Activated CD4-positive, alpha-beta memory T cell treated with anti-CD3 and anti-CD28 coated beads for 36 hours (primary cell): ENCODE results near the gene FOXF1. TPM values are rescaled to one million over a fixed set of nuclear protein-coding genes. Genes with fewer than 3 reads are reported as not detected.

Source experiments
- CTCF ChIA-PET: fragments of 350-600 bp; sonication (Branson Sonifier 250); formaldehyde crosslinking; loops from one replicate; lab custom pipeline; 2021; ENCODE audit warnings: antibody characterized with exemption, inconsistent platforms; lab: Charles Lee
- POLR2A ChIA-PET: fragments of 350-600 bp; sonication (Branson Sonifier 250); formaldehyde crosslinking; loops from one replicate; lab custom pipeline; 2021; ENCODE audit warnings: antibody characterized with exemption; lab: Charles Lee
- DNase-seq: peaks from one replicate; pipeline ENCODE4 v3.0.0-alpha.2; 2020
- H3K27ac Mint-ChIP-seq: one replicate; pipeline ENCODE4 v1.8.0; 2021; ENCODE audit warnings: mixed read lengths
- H3K27me3 Mint-ChIP-seq: one replicate; pipeline ENCODE4 v1.8.0; 2021; ENCODE audit warnings: mixed read lengths
- H3K36me3 Mint-ChIP-seq: one replicate; pipeline ENCODE4 v1.8.0; 2021; ENCODE audit warnings: mixed read lengths
- H3K4me1 Mint-ChIP-seq: one replicate; pipeline ENCODE4 v1.8.0; 2021; ENCODE audit warnings: low read depth, mixed read lengths
- H3K4me3 Mint-ChIP-seq: one replicate; pipeline ENCODE4 v1.8.0; 2021; ENCODE audit warnings: mild to moderate bottlenecking, mixed read lengths
- H3K9me3 Mint-ChIP-seq: one replicate; pipeline ENCODE4 v1.8.0; 2021; ENCODE audit warnings: mixed read lengths
- intact Hi-C: fragments of 100-400 bp; cut with micrococcal nuclease; formaldehyde crosslinking; loops from one replicate; pipeline ENCODE4 v1.15.1; 2023
- total RNA-seq, 2 experiments: library from RNA; stranded (reverse); gene quantifications; one replicate each; pipeline ENCODE4 v1.2.3, GENCODE V29; 2021

Gene FOXF1
- total RNA-seq, 2 experiments from 2014 or later = not detected

DNA sequence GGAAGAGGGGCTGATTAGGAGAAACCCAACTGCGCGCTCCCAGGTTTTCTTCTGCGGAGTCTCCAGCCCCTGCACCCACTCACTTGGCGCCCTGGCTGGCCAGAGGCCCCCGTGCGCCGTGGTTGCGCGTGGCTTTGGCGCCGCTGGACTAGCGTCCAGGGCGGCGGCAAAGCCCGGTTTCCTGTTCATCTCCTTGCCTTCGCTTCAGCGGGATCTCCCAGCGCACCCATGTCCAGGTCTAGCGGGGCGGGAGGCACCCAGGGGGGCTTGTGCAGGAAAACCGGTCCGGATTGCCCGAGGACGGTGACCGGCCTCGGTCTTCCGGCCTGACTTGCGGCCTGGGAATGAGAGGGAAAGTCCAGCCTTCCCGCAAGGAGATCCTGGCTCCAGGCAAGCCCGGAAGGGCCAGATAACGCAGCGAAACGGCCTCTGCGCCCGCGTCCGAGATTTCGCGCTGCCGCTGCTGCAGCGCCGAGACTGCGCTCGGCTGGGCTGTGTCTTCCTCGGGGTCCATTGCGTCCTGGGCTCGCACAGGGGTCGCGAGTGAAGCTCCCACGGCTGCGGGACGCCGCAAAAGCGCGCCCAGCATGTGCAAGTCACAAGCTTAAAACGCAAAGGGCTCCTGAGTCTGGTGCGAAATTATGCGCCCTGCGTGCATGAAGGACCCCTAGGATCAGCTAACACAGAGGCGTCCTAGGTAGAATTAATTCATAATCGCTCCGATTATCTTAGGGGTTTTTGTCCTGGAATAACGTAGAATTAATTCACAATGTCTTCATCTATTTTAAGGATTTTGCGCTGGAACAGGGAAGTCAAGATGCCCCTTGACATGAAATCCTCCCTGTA is 5.7 kb downstream of the FOXF1 start:
- Mint-ChIP-seq H3K27me3 (peaks cover 65% of the 10 kb centered on the region), H3K4me1 (peaks cover 5% of the 10 kb centered on the region), H3K9me3 (no peaks in the 10 kb centered on the region), H3K27ac (no peak overlapping the region), H3K36me3 (peaks cover 1% of the 10 kb centered on the region), H3K4me3 (no peak overlapping the region)
- POLR2A ChIA-PET = no interaction called here
- intact Hi-C loops = loop anchor here (10.0 kb wide), 1 partner anchor 471 kb away; no protein-coding TSS in a partner anchor
- no peak for DNase-seq
- CTCF ChIA-PET = interaction anchor here (0.6 to 2.8 kb wide), 5 partner anchors 10 to 696 kb away, joined by 3 to 12 read pairs (median 3); no protein-coding TSS in a partner anchor

DNA sequence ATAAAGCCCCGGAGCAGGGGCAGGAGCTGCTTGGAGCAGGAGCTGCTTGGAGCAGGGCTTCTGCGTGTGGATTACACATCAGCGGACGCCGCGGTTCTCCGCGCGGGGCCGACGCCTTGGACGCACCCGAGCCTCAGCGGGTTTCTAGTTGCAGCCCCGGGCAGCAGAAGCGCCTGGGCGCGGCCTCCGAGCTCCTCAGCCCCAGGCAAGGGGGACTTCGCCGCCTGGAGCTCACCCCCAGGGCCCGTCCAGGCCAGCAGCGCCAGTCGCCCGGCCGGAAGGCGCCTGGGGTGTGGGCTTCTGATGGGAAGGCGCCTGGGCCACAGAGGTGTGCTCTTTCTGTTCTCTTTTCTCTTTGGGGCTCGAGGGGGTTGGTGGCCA is 6.3 kb downstream of the FOXF1 start:
- CTCF ChIA-PET = interaction anchor here (0.6 to 2.8 kb wide), 7 partner anchors 11 to 697 kb away, joined by 3 to 12 read pairs (median 4); no protein-coding TSS in a partner anchor
- Mint-ChIP-seq H3K4me1 (peaks cover 4% of the 10 kb centered on the region), H3K4me3 (no peak overlapping the region), H3K27ac (no peak overlapping the region), H3K27me3 (peaks cover 61% of the 10 kb centered on the region), H3K36me3 (peaks cover under 1% of the 10 kb centered on the region), H3K9me3 (no peaks in the 10 kb centered on the region)
- intact Hi-C loops = loop anchor here (1.0 to 10.0 kb wide), 2 partner anchors 176 to 472 kb away; no protein-coding TSS in a partner anchor
- no peak for DNase-seq
- POLR2A ChIA-PET = no interaction called here

- no peak for DNase-seq
- Mint-ChIP-seq H3K27me3 (peaks cover 61% of the 10 kb centered on the region), H3K36me3 (no peaks in the 10 kb centered on the region), H3K4me1 (peaks cover 3% of the 10 kb centered on the region), H3K9me3 (no peaks in the 10 kb centered on the region), H3K4me3 (no peak overlapping the region), H3K27ac (no peak overlapping the region)
- intact Hi-C loops = loop anchor here (1.0 to 10.0 kb wide), 2 partner anchors 177 to 472 kb away; no protein-coding TSS in a partner anchor
- CTCF ChIA-PET = interaction anchor here (0.6 to 2.8 kb wide), 13 partner anchors 11 to 696 kb away, joined by 3 to 12 read pairs (median 4); no protein-coding TSS in a partner anchor
- POLR2A ChIA-PET = no interaction called here
Measured at GRCh38 chr16:86517033-86517432, 6.7 kb downstream of the FOXF1 start.

- Mint-ChIP-seq H3K4me1 (peaks cover 3% of the 10 kb centered on the region), H3K4me3 (no peak overlapping the region), H3K27me3 (peaks cover 59% of the 10 kb centered on the region), H3K36me3 (no peaks in the 10 kb centered on the region), H3K9me3 (no peaks in the 10 kb centered on the region), H3K27ac (no peak overlapping the region)
- CTCF ChIA-PET = interaction anchor here (0.8 to 2.8 kb wide), 15 partner anchors 10 to 697 kb away, joined by 3 to 12 read pairs (median 5); no protein-coding TSS in a partner anchor
- DNase-seq = peak; percentile 56
- POLR2A ChIA-PET = no interaction called here
- intact Hi-C loops = loop anchor here (1.0 to 10.0 kb wide), 2 partner anchors 177 to 473 kb away; no protein-coding TSS in a partner anchor
Measured at GRCh38 chr16:86517652-86518258, 7.4 kb downstream of the FOXF1 start.

DNA sequence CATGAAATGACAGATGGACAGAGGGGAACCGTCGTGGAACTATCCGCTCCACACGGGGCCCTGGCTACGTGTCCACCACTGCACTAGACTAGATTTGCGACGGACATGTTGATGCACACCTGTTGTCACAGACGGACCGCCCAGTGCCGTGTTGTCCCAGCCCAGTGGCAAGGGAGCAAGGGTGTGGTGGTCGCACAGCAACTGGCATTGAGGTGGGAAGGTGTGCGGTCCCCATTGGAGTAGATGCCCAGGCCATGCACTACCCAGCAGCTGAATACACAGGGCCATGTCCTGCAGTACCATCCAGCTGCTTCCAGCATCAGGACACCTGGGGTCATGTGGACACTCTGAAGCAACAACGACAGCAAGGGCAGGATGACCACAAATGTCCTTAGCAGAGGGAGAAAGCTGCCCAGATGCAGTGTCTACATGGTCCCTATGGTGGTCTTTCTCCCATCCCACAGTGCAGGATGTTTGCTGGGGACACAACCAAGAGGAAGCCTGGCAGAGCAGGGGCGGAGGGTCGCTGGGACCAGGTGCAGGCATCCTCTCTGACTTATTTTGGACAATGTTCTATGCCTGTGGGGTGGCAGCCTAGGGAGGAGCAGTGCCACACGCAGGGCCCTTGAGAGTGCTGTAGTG is 8.8 kb downstream of the FOXF1 start:
- ChIA-PET CTCF (interaction anchor here (0.6 to 2.8 kb wide), 8 partner anchors 9 to 699 kb away, joined by 3 to 12 read pairs (median 4); no protein-coding TSS in a partner anchor), POLR2A (interaction anchor here (0.6 kb wide), 1 partner anchor 63 kb away, joined by 3 read pairs; no protein-coding TSS in a partner anchor)
- Mint-ChIP-seq H3K27ac (no peak overlapping the region), H3K27me3 (peaks cover 48% of the 10 kb centered on the region), H3K9me3 (no peaks in the 10 kb centered on the region), H3K36me3 (no peaks in the 10 kb centered on the region), H3K4me3 (no peak overlapping the region), H3K4me1 (peaks cover 3% of the 10 kb centered on the region)
- intact Hi-C loops = loop anchor here (10.0 kb wide), 1 partner anchor 474 kb away; no protein-coding TSS in a partner anchor
- no peak for DNase-seq

DNA sequence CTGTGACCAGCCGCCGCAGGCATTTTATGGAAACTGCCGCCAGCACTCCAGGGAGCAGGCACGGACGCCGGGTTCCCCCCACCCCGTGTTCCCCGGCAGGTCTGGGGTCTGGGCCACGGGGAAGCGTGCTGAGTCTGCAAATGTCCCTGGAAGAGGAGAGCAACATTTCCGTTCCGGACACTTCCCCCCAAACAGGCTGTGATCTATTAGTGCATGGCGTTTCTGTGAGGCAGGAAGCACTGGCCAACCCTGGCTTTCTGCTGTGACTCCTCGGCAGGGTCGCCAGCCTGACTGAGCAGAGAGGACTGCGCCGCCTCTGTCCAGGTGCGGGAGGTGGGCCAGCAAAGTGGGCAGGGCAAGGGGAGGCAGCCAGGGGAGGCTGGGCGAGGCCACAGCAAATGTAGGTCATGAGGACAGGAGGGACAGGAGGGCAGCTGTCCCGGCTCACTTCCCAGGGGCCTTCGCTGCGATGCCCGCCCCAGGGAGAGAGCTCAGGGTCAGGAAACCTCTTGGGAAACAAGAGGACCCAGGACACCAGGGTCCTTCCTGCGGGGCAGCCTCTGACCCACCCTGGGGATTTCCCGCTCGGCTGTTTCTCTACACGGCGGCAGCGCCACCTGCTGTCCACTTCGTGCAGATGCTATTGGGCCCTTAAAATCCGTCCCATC is 9.5 kb downstream of the FOXF1 start:
- Mint-ChIP-seq H3K4me1 (peaks cover 3% of the 10 kb centered on the region), H3K36me3 (no peaks in the 10 kb centered on the region), H3K27ac (no peak overlapping the region), H3K27me3 (peaks cover 44% of the 10 kb centered on the region), H3K4me3 (no peak overlapping the region), H3K9me3 (no peaks in the 10 kb centered on the region)
- peak; percentile 67 for DNase-seq
- ChIA-PET POLR2A (interaction anchor here (0.6 kb wide), 1 partner anchor 64 kb away, joined by 3 read pairs; no protein-coding TSS in a partner anchor), CTCF (interaction anchor here (0.7 to 1.9 kb wide), 6 partner anchors 9 to 698 kb away, joined by 3 to 6 read pairs (median 4); partner anchors contain the start of gene FOXF1)
- intact Hi-C loops = loop anchor here (1.0 to 10.0 kb wide), 3 partner anchors 447 to 702 kb away; no protein-coding TSS in a partner anchor

GRCh38 chr16:86520317-86521210 is 10.2 kb downstream of the FOXF1 start:
- H3K36me3 Mint-ChIP-seq = no peaks in the 10 kb centered on the region
- H3K9me3 Mint-ChIP-seq = no peaks in the 10 kb centered on the region
- peaks cover 3% of the 10 kb centered on the region for H3K4me1 Mint-ChIP-seq
- intact Hi-C loops = loop anchor here (1.0 to 5.0 kb wide), 2 partner anchors 448 to 703 kb away; no protein-coding TSS in a partner anchor
- POLR2A ChIA-PET = no interaction called here
- H3K4me3 Mint-ChIP-seq = no peak overlapping the region
- H3K27ac Mint-ChIP-seq = no peak overlapping the region
- CTCF ChIA-PET = interaction anchor here (0.6 to 1.9 kb wide), 8 partner anchors 10 to 699 kb away, joined by 3 to 6 read pairs (median 3); partner anchors contain the start of gene FOXF1
- DNase-seq = no peak
- H3K27me3 Mint-ChIP-seq = peaks cover 40% of the 10 kb centered on the region

DNA sequence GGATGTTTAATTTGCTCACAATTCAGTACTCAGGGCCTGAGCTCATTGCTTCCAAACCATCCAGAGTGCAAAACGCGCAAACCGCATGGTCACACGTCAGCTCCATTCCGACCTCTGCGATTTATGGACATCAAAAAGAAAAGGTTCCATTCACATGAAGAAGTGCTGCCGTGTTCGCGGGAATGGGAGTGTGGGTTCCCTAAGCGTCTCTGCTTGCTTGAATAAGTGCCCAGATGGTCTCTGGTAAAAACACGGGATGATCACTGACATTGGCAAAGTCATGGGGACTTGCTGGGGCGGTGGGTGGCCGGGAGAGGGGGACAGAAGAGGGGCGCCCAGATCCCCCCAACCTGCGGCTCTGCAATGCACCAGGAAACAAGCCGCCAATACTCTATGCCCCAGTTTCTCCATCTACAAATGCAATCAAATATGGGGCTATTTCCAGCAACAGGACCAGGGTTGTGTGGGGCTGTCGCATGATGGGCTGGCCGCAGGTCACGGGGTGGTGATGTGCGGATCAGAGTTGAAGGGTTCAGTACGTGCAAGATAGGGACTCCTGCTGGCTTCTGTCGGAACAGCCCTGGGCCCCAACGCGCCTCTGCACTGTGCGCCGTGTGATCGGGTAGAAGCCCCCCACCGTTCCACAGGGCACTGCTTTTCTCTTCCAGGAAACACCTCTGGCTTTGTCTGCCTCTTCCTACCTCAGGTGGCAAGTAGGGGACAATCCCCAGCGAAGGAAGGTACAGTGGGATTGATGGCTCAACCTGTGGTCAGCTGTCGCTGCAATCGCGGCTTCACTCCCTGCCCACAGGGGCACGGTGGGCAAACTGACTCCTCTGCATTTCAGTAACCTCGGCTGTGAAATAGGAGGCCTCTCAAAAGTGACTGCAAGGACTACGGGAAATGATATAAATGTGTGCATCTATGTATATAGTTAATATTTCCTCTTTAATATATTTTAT is 11.2 kb downstream of the FOXF1 start:
- H3K36me3 Mint-ChIP-seq = no peaks in the 10 kb centered on the region
- intact Hi-C loops = loop anchor here (5.0 kb wide), 1 partner anchor 704 kb away; no protein-coding TSS in a partner anchor
- CTCF ChIA-PET = interaction anchor here (0.9 to 1.9 kb wide), 3 partner anchors 11 to 700 kb away, joined by 3 to 6 read pairs (median 3); partner anchors contain the start of gene FOXF1
- DNase-seq = no peak
- H3K4me3 Mint-ChIP-seq = no peak overlapping the region
- H3K27ac Mint-ChIP-seq = no peak overlapping the region
- peaks cover 3% of the 10 kb centered on the region for H3K4me1 Mint-ChIP-seq
- H3K9me3 Mint-ChIP-seq = peaks cover 3% of the 10 kb centered on the region
- peaks cover 32% of the 10 kb centered on the region for H3K27me3 Mint-ChIP-seq
- POLR2A ChIA-PET = no interaction called here

- POLR2A ChIA-PET = no interaction called here
- CTCF ChIA-PET = interaction anchor here (0.6 to 0.8 kb wide), 2 partner anchors 450 to 1172 kb away, joined by 3 read pairs; no protein-coding TSS in a partner anchor
- H3K27me3 Mint-ChIP-seq = peaks cover 24% of the 10 kb centered on the region
- peaks cover 3% of the 10 kb centered on the region for H3K4me1 Mint-ChIP-seq
- no peak overlapping the region for H3K4me3 Mint-ChIP-seq
- no peak overlapping the region for H3K27ac Mint-ChIP-seq
- H3K36me3 Mint-ChIP-seq = peaks cover 3% of the 10 kb centered on the region
- peaks cover 4% of the 10 kb centered on the region for H3K9me3 Mint-ChIP-seq
- intact Hi-C loops = loop anchor here (5.0 kb wide), 1 partner anchor 705 kb away; no protein-coding TSS in a partner anchor
- no peak for DNase-seq
Measured at GRCh38 chr16:86522634-86523033, 12.3 kb downstream of the FOXF1 start.
